Measurements from ENCODE around the gene C17orf113. TPM values are rescaled to one million over a fixed set of nuclear protein-coding genes. Genes with fewer than 3 reads are reported as not detected.

The C17orf113 gene
- total RNA-seq, 2 experiments from 2014 or later, result 0.42 to 0.55 TPM

- Histone ChIP-seq H3K27ac (ENCODE audit: low read depth in 1 of 2, low read length in 2 of 2) (peak within 1 kb of the TSS; percentile 64 to 80), H3K9me3 (ENCODE audit: control insufficient read depth in 1 of 2, insufficient read depth in 1 of 2, low read length in 2 of 2) (no peaks in the 10 kb centered on the region), H3K4me3 (ENCODE audit: low read length) (peak within 1 kb of the TSS; percentile 93), H3K36me3 (ENCODE audit: insufficient read depth, low read length) (peaks cover 28% of the 10 kb centered on the region), H3K27me3 (ENCODE audit: control insufficient read depth in 1 of 2, insufficient read depth in 2 of 2, low read length in 2 of 2) (no peaks in the 10 kb centered on the region), H3K4me1 (ENCODE audit: insufficient read depth, low read length) (peaks cover 56% of the 10 kb centered on the region)
- Mint-ChIP-seq H3K9me3 (no peaks in the 10 kb centered on the region), H3K27ac (peak within 1 kb of the TSS; percentile 98), H3K4me1 (ENCODE audit: low read depth) (peaks cover 66% of the 10 kb centered on the region), H3K36me3 (ENCODE audit: low read depth) (peaks cover 41% of the 10 kb centered on the region), H3K4me3 (peak within 1 kb of the TSS; percentile 100), H3K27me3 (no peaks in the 10 kb centered on the region)
- POLR2A ChIA-PET, result interaction anchor here (0.6 to 6.3 kb wide), 10 partner anchors 45 to 1341 kb away, joined by 3 to 81 read pairs (median 4); partner anchors contain the start of genes CNP, DHX58, ODAD4 and STAT3
- TF ChIP-seq, protein P1, sequence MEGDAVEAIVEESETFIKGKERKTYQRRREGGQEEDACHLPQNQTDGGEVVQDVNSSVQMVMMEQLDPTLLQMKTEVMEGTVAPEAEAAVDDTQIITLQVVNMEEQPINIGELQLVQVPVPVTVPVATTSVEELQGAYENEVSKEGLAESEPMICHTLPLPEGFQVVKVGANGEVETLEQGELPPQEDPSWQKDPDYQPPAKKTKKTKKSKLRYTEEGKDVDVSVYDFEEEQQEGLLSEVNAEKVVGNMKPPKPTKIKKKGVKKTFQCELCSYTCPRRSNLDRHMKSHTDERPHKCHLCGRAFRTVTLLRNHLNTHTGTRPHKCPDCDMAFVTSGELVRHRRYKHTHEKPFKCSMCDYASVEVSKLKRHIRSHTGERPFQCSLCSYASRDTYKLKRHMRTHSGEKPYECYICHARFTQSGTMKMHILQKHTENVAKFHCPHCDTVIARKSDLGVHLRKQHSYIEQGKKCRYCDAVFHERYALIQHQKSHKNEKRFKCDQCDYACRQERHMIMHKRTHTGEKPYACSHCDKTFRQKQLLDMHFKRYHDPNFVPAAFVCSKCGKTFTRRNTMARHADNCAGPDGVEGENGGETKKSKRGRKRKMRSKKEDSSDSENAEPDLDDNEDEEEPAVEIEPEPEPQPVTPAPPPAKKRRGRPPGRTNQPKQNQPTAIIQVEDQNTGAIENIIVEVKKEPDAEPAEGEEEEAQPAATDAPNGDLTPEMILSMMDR (IDR thresholded peaks at IDR 0.05), result peak; percentile 94
- CTCF ChIA-PET, result interaction anchor here (0.6 to 2.3 kb wide), 15 partner anchors 50 to 804 kb away, joined by 3 to 10 read pairs (median 4); partner anchors contain the start of genes BECN1, CNP, DHX58 and KAT2A
- peak; percentile 88 to 95 (median 92) for DNase-seq
- intact Hi-C loops (cut with DNase I, micrococcal nuclease), result loop anchor here (5.0 to 10.0 kb wide), 4 partner anchors 52 to 1202 kb away; partner anchors contain the start of genes ACLY (in 1 of the 2) and CNP (in 1 of the 2)
- ATAC-seq (ENCODE audit: poor library complexity), result peak; percentile 78
Observed at GRCh38 chr17:42019509-42020404, 30.6 kb downstream of the C17orf113 start, which contains the start of gene NKIRAS2. Gene NKIRAS2 (plus strand): TSS chr17:42020090. CDS start chr17:42021578, 1,488 bp downstream.

GRCh38 chr17:42018988-42019387 lies 31.4 kb downstream of the C17orf113 start:
- TF ChIP-seq, protein P1 (IDR thresholded peaks at IDR 0.05), result no peak
- peaks cover 63% of the 10 kb centered on the region for H3K4me1 ChIP-seq (ENCODE audit: insufficient read depth, low read length)
- H3K27me3 Mint-ChIP-seq, result no peaks in the 10 kb centered on the region
- H3K27me3 ChIP-seq (ENCODE audit: control insufficient read depth in 1 of 2, insufficient read depth in 2 of 2, low read length in 2 of 2), result no peaks in the 10 kb centered on the region
- no peaks in the 10 kb centered on the region for H3K9me3 ChIP-seq (ENCODE audit: control insufficient read depth in 1 of 2, insufficient read depth in 1 of 2, low read length in 2 of 2)
- no peak for DNase-seq
- no peaks in the 10 kb centered on the region for H3K9me3 Mint-ChIP-seq
- peaks cover 34% of the 10 kb centered on the region for H3K36me3 Mint-ChIP-seq (ENCODE audit: low read depth)
- peak overlapping the region; percentile 100 for H3K4me3 Mint-ChIP-seq
- H3K4me1 Mint-ChIP-seq (ENCODE audit: low read depth), result peaks cover 64% of the 10 kb centered on the region
- ChIA-PET POLR2A (interaction anchor here (1.2 to 6.3 kb wide), 3 partner anchors 52 to 153 kb away, joined by 3 to 81 read pairs (median 43); partner anchors contain the start of genes CNP and DHX58), CTCF (interaction anchor here (1.2 to 2.3 kb wide), 6 partner anchors 49 to 102 kb away, joined by 3 to 6 read pairs (median 5); partner anchors contain the start of genes CNP and KAT2A)
- peak overlapping the region; percentile 98 for H3K27ac Mint-ChIP-seq
- H3K4me3 ChIP-seq (ENCODE audit: low read length), result no peak overlapping the region
- no peak for ATAC-seq (ENCODE audit: poor library complexity)
- no peak overlapping the region for H3K27ac ChIP-seq (ENCODE audit: low read depth in 1 of 2, low read length in 2 of 2)
- intact Hi-C loops (cut with DNase I, micrococcal nuclease), result loop anchor here (5.0 kb wide), 3 partner anchors 52 to 1202 kb away; partner anchors contain the start of genes ACLY (in 1 of the 2) and CNP (in 1 of the 2)
- H3K36me3 ChIP-seq (ENCODE audit: insufficient read depth, low read length), result peaks cover 20% of the 10 kb centered on the region

GRCh38 chr17:42018339-42018738 lies 32.1 kb downstream of the C17orf113 start:
- H3K27ac ChIP-seq (ENCODE audit: low read depth in 1 of 2, low read length in 2 of 2), result peak overlapping the region in 1 of 2 donors; percentile 94
- DNase-seq, result no peak
- peaks cover 68% of the 10 kb centered on the region for H3K4me1 Mint-ChIP-seq (ENCODE audit: low read depth)

More at GRCh38 chr17:42018339-42018738, 32.1 kb downstream of the C17orf113 start:
- Histone ChIP-seq H3K9me3 (ENCODE audit: control insufficient read depth in 1 of 2, insufficient read depth in 1 of 2, low read length in 2 of 2) (no peaks in the 10 kb centered on the region), H3K4me3 (ENCODE audit: low read length) (peak overlapping the region; percentile 100), H3K4me1 (ENCODE audit: insufficient read depth, low read length) (peaks cover 69% of the 10 kb centered on the region), H3K27me3 (ENCODE audit: control insufficient read depth in 1 of 2, insufficient read depth in 2 of 2, low read length in 2 of 2) (no peaks in the 10 kb centered on the region), H3K36me3 (ENCODE audit: insufficient read depth, low read length) (peaks cover 15% of the 10 kb centered on the region)
- no peaks in the 10 kb centered on the region for H3K9me3 Mint-ChIP-seq
- no peaks in the 10 kb centered on the region for H3K27me3 Mint-ChIP-seq
- ATAC-seq (ENCODE audit: poor library complexity), result no peak
- intact Hi-C loops (cut with DNase I, micrococcal nuclease), result loop anchor here (5.0 kb wide), 3 partner anchors 51 to 1201 kb away; partner anchors contain the start of genes ACLY (in 1 of the 2) and CNP (in 1 of the 2)
- TF ChIP-seq, protein P1 (IDR thresholded peaks at IDR 0.05), result no peak
- peak overlapping the region; percentile 100 for H3K4me3 Mint-ChIP-seq
- POLR2A ChIA-PET, result interaction anchor here (1.0 to 6.3 kb wide), 11 partner anchors 9 to 1350 kb away, joined by 3 to 81 read pairs (median 4); partner anchors contain the start of genes ACLY, CNP, DHX58 and STAT3
- peaks cover 33% of the 10 kb centered on the region for H3K36me3 Mint-ChIP-seq (ENCODE audit: low read depth)
- peak overlapping the region; percentile 98 for H3K27ac Mint-ChIP-seq
- CTCF ChIA-PET, result interaction anchor here (0.9 to 2.3 kb wide), 5 partner anchors 23 to 102 kb away, joined by 3 to 6 read pairs (median 3); partner anchors contain the start of gene CNP
